PC-3 (cell line): ENCODE data around the gene MYO10. TPM values are rescaled to one million over a fixed set of nuclear protein-coding genes. Genes with fewer than 3 reads are reported as not detected.
A peak's percentile ranks its signal among the peaks of the same experiment; 100 is the strongest.

ENCODE experiments used
- ATAC-seq: fragments of 200-7000 bp; cut with Tn5 transposase; 2 replicates; pipeline ENCODE4 v1.9.1; 2020; ENCODE audit warnings: mild to moderate bottlenecking, moderate library complexity
- BruUV-seq: library from RNA; stranded (reverse); fragments of 400-500 nt; replicated peaks from 2 replicates; lab custom pipeline; 2021; lab: Mats Ljungman, UMichigan
- CTCF ChIA-PET: fragments of 300-600 bp; sonication (Branson Sonifier 250); formaldehyde crosslinking; loops from one replicate; lab custom pipeline; 2022; ENCODE audit warnings: antibody characterized with exemption; lab: Charles Lee
- POLR2A ChIA-PET: fragments of 300-600 bp; sonication (Branson Sonifier 250); formaldehyde crosslinking; loops from one replicate; lab custom pipeline; 2022; ENCODE audit warnings: antibody characterized with exemption; ENCODE audit not compliant: unreplicated experiment; lab: Charles Lee
- DNase-seq: peaks from one replicate; pipeline ENCODE4 v3.0.0-alpha.2; 2015
- H2AFZ ChIP-seq: fragments of 300-600 bp; sonication (generic); 2 replicates; pipeline ENCODE4 v1.6.0; 2016; ENCODE audit warnings: antibody characterized with exemption, low read length
- H3F3A ChIP-seq: fragments of 300-600 bp; sonication (generic); one replicate; pipeline ENCODE4 v1.6.0; 2017; ENCODE audit warnings: antibody characterized with exemption, low read length, control low read depth, mild to moderate bottlenecking; ENCODE audit not compliant: unreplicated experiment
- H3K27ac ChIP-seq: fragments of 300-600 bp; sonication (generic); 2 replicates; pipeline ENCODE4 v1.5.1; 2016; ENCODE audit warnings: mild to moderate bottlenecking, low read length
- H3K27me3 ChIP-seq: fragments of 300-600 bp; sonication (generic); 2 replicates; pipeline ENCODE4 v1.6.1; 2016; ENCODE audit warnings: low read length, mixed read lengths
- H3K36me3 ChIP-seq: fragments of 300-600 bp; sonication (generic); 2 replicates; pipeline ENCODE4 v1.6.1; 2016; ENCODE audit warnings: low read depth, mixed run types, low read length, mixed read lengths
- H3K4me1 ChIP-seq: fragments of 300-600 bp; sonication (generic); 2 replicates; pipeline ENCODE4 v1.5.1; 2016; ENCODE audit warnings: low read length; ENCODE audit not compliant: insufficient read depth
- H3K4me2 ChIP-seq: fragments of 300-600 bp; sonication (generic); 2 replicates; pipeline ENCODE4 v1.6.0; 2016; ENCODE audit warnings: low read length
- H3K4me3 ChIP-seq: fragments of 300-600 bp; sonication (generic); 2 replicates; pipeline ENCODE4 v1.5.1; 2016; ENCODE audit warnings: mild to moderate bottlenecking, low read length, mixed read lengths
- H3K79me2 ChIP-seq: fragments of 300-600 bp; sonication (generic); 2 replicates; pipeline ENCODE4 v1.6.1; 2017; ENCODE audit warnings: low read length, mixed read lengths
- H3K9ac ChIP-seq: fragments of 300-600 bp; sonication (generic); 2 replicates; pipeline ENCODE4 v1.6.0; 2016; ENCODE audit warnings: mild to moderate bottlenecking, low read length
- H3K9me2 ChIP-seq: fragments of 300-600 bp; sonication (generic); replicated peaks from 2 replicates; pipeline ENCODE4 v1.6.1; 2016; ENCODE audit warnings: mixed run types, low read length, mixed read lengths
- H3K9me3 ChIP-seq: fragments of 300-600 bp; sonication (generic); 2 replicates; pipeline ENCODE4 v1.6.1; 2016; ENCODE audit warnings: low read length, mixed read lengths
- H4K20me1 ChIP-seq: fragments of 300-600 bp; sonication (generic); 2 replicates; pipeline ENCODE4 v1.6.1; 2016; ENCODE audit warnings: low read length, mixed read lengths
- CTCF ChIP-seq: fragments of 300-600 bp; sonication (generic); conservative IDR thresholded peaks from 2 replicates; pipeline ENCODE4 v1.5.1; 2017; ENCODE audit warnings: antibody characterized with exemption, low read depth, mild to moderate bottlenecking, low read length
- EZH2 ChIP-seq: fragments of 300-600 bp; sonication (generic); IDR thresholded peaks from one replicate; pipeline ENCODE4 v1.6.1; 2017; ENCODE audit warnings: antibody characterized with exemption, mild to moderate bottlenecking, low read length; ENCODE audit not compliant: unreplicated experiment
- EZH2phosphoT487 ChIP-seq: fragments of 300-600 bp; sonication (generic); IDR thresholded peaks from 2 replicates; pipeline ENCODE4 v1.6.1; 2018; ENCODE audit warnings: mild to moderate bottlenecking, antibody characterized with exemption, low read length, borderline replicate concordance
- intact Hi-C: fragments of 100-400 bp; cut with micrococcal nuclease; formaldehyde crosslinking; loops from 2 replicates; pipeline ENCODE4 v1.9.0; 2023
- total RNA-seq: library from RNA; depleted of rRNA; stranded (reverse); fragments of >200 nt; gene quantifications from 2 replicates; pipeline ENCODE4 v1.2.3, GENCODE V29; 2014

Gene MYO10
- total RNA-seq, 1 experiment from 2014 or later: 52.3 TPM

DNA sequence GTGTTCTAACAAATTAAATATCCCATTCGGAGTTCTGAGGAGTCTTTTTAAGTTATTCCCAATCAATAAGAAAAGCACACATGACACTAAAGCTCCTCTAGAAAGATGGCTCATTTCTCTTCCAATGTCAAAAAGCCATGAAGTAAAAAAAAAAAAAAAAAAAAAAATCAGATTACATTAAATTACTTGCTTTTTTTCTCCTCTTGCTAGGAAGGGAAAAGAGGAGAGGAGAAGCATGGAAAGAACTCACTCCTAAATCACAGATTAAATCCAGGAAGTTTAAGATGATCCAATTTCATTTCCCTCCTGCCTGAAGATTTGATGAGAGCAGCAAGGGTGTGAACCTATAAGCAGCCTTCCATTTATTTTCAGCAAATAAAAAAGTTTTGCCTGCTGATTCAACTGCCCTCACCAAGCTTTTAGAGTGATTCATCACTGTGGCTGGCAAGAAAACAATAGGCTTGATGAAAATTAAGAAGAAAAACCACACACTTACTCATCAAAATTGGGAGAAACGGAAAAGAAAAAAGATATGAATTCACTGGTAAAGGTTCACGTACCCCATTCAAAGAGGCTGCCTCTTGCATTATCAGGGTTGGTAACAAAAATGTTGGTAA, 19.7 kb downstream of the MYO10 start:
- H2AFZ ChIP-seq: no peak overlapping the region
- BruUV-seq: no TSS peak

DNA sequence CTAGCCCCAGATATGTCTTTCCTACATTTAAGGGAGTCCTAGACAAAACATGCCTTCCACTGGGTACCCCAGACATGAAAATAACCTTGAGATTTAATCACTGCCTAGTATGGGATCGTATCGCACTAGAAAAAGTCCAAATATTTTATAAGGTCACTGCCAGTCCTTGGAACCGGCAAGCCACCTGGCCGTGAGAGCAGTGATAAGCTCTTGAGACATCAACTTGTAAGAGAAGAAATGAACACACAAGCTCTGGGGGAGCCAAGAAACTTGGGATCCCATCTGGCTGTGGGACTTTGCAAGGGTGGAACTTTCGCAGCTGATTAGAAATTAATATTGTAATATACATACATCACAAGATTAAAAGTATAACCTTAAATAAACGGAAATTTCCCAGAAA, 21.5 kb downstream of the MYO10 start:
- Histone ChIP-seq H4K20me1 (peaks cover 48% of the 10 kb centered on the region), H3K4me1 (peaks cover 49% of the 10 kb centered on the region), H3K9me2 (no peaks in the 10 kb centered on the region), H3K9ac (no peak overlapping the region), H3K4me3 (no peak overlapping the region), H2AFZ (no peak overlapping the region), H3K27me3 (no peaks in the 10 kb centered on the region), H3F3A (peaks cover 5% of the 10 kb centered on the region), H3K79me2 (peaks cover 97% of the 10 kb centered on the region), H3K4me2 (no peak overlapping the region), H3K36me3 (peaks cover 6% of the 10 kb centered on the region), H3K9me3 (no peaks in the 10 kb centered on the region), H3K27ac (no peak overlapping the region)
- no TSS peak for BruUV-seq
- DNase-seq (no peak), ATAC-seq (no peak)
- intact Hi-C loops: no loop called here
- POLR2A ChIA-PET: no interaction called here
- no peak for TF ChIP-seq EZH2
- no peak for TF ChIP-seq EZH2phosphoT487
- TF ChIP-seq CTCF: no peak
- CTCF ChIA-PET: no interaction called here

More for the DNA sequence above, 19.7 kb downstream of the MYO10 start:
- peaks cover 45% of the 10 kb centered on the region for H4K20me1 ChIP-seq
- peak overlapping the region; percentile 43 for H3K4me3 ChIP-seq
- H3K9me3 ChIP-seq: no peaks in the 10 kb centered on the region
- peaks cover 5% of the 10 kb centered on the region for H3F3A ChIP-seq
- H3K4me1 ChIP-seq: peaks cover 53% of the 10 kb centered on the region
- intact Hi-C loops: loop anchor here (5.0 kb wide), 1 partner anchor 59 kb away; no protein-coding TSS in a partner anchor
- H3K4me2 ChIP-seq: peak overlapping the region; percentile 73
- H3K9ac ChIP-seq: peak overlapping the region; percentile 24
- peak; percentile 92 for ATAC-seq
- peaks cover 6% of the 10 kb centered on the region for H3K36me3 ChIP-seq
- peak; percentile 100 for DNase-seq
- TF ChIP-seq EZH2phosphoT487: no peak
- no peak for TF ChIP-seq EZH2
- no peak for TF ChIP-seq CTCF
- H3K27ac ChIP-seq: peak overlapping the region; percentile 74
- no peaks in the 10 kb centered on the region for H3K27me3 ChIP-seq
- ChIA-PET CTCF (no interaction called here), POLR2A (interaction anchor here (0.6 kb wide), 1 partner anchor 58 kb away, joined by 3 read pairs; no protein-coding TSS in a partner anchor)
- H3K9me2 ChIP-seq: no peaks in the 10 kb centered on the region
- peaks cover 97% of the 10 kb centered on the region for H3K79me2 ChIP-seq

- intact Hi-C loops: no loop called here
- Histone ChIP-seq H3K9me2 (no peaks in the 10 kb centered on the region), H2AFZ (no peak overlapping the region), H3F3A (peaks cover 5% of the 10 kb centered on the region), H3K9me3 (no peaks in the 10 kb centered on the region), H3K27ac (peak overlapping the region; percentile 54), H3K4me2 (peak overlapping the region; percentile 30), H3K36me3 (peaks cover 6% of the 10 kb centered on the region), H3K27me3 (no peaks in the 10 kb centered on the region), H3K4me1 (peaks cover 49% of the 10 kb centered on the region), H3K79me2 (peaks cover 97% of the 10 kb centered on the region), H3K4me3 (peak overlapping the region; percentile 0; the same call in 1 of the 2 replicates), H3K9ac (no peak overlapping the region), H4K20me1 (peaks cover 49% of the 10 kb centered on the region)
- ChIA-PET POLR2A (no interaction called here), CTCF (no interaction called here)
- DNase-seq (no peak), ATAC-seq (no peak)
- no peak for TF ChIP-seq EZH2phosphoT487
- TF ChIP-seq EZH2: no peak
- TF ChIP-seq CTCF: no peak
- BruUV-seq: no TSS peak
Observed at GRCh38 chr5:16914108-16914435, 22.0 kb downstream of the MYO10 start.
